Upper lobe of left lung (tissue), 4 donors: Measurements from ENCODE around the gene DLG2.

Experiments used
- CTCF ChIP-seq, 6 experiments: fragments of 450-650 bp in 4 of 6; fragments of 200-600 bp in 2 of 6; sonication (generic) in 2 of 6; IDR thresholded peaks; one replicate each; pipeline ENCODE4 v1.5.1; 2016 to 2019; ENCODE audit warnings: antibody characterized with exemption in 6 of 6
- EP300 ChIP-seq, 4 donors: sonication (generic); formaldehyde crosslinking; IDR thresholded peaks; one replicate each; pipeline ENCODE4 v1.5.1; 2017; ENCODE audit warnings: antibody characterized with exemption in 4 of 4, control low read depth in 2 of 4

- TF ChIP-seq CTCF (IDR thresholded peaks at IDR 0.05) (no peak), EP300 (IDR thresholded peaks at IDR 0.05) (no peak)
Observed at GRCh38 chr11:83674102-83674896, 1952.8 kb downstream of the DLG2 start.
